IPS-18c (cell line): ENCODE measurements around the gene DTD1.
"Not testable (repeated sequence)": the region's sequence is repeated elsewhere in the genome, so short reads cannot be mapped to it uniquely, and the experiment has no call there.

Experiments
- H3K4me3 ChIP-seq: 2 replicates; pipeline ENCODE4 v1.7.0; 2013; ENCODE audit warnings: low read depth, mild to moderate bottlenecking, low read length, moderate library complexity; ENCODE audit not compliant: insufficient read depth
- H3K9me3 ChIP-seq: one replicate; pipeline ENCODE4 v1.6.1; 2013; ENCODE audit warnings: mild to moderate bottlenecking, low read length, moderate library complexity; ENCODE audit not compliant: control insufficient read depth, insufficient read depth

DTD1 gene

GRCh38 chr20:18743665-18744440 lies 156.0 kb downstream of the DTD1 start:
- no peak overlapping the region for H3K4me3 ChIP-seq
- H3K9me3 ChIP-seq = no peaks in the 10 kb centered on the region

GRCh38 chr20:18747090-18747489 lies 159.2 kb downstream of the DTD1 start:
- Histone ChIP-seq H3K9me3 (no peaks in the 10 kb centered on the region), H3K4me3 (no peak overlapping the region)

GRCh38 chr20:18748987-18749386 lies 161.1 kb downstream of the DTD1 start:
- H3K9me3 ChIP-seq = no peaks in the 10 kb centered on the region
- H3K4me3 ChIP-seq = no peak overlapping the region

- no peak overlapping the region for H3K4me3 ChIP-seq
- H3K9me3 ChIP-seq = no peaks in the 10 kb centered on the region
These were observed 161.7 kb downstream of the DTD1 start for GRCh38 chr20:18749528-18749927.

GRCh38 chr20:18750735-18751134 lies 162.9 kb downstream of the DTD1 start:
- H3K9me3 ChIP-seq = no peaks in the 10 kb centered on the region

GRCh38 chr20:18754030-18754652 lies 166.3 kb downstream of the DTD1 start:
- Histone ChIP-seq H3K4me3 (no peak overlapping the region), H3K9me3 (no peaks in the 10 kb centered on the region)

More at GRCh38 chr20:18750735-18751134, 162.9 kb downstream of the DTD1 start:
- no peak overlapping the region for H3K4me3 ChIP-seq

GRCh38 chr20:18754653-18755045 lies 166.8 kb downstream of the DTD1 start:
- H3K9me3 ChIP-seq = no peaks in the 10 kb centered on the region

GRCh38 chr20:18760852-18761251 lies 173.0 kb downstream of the DTD1 start:
- H3K4me3 ChIP-seq, H3K9me3 ChIP-seq: not testable (repeated sequence)

More at GRCh38 chr20:18754653-18755045, 166.8 kb downstream of the DTD1 start:
- H3K4me3 ChIP-seq = no peak overlapping the region

GRCh38 chr20:18767676-18768075 lies 179.8 kb downstream of the DTD1 start:
- Histone ChIP-seq H3K9me3 (no peaks in the 10 kb centered on the region), H3K4me3 (no peak overlapping the region)

GRCh38 chr20:18773566-18773965 lies 185.7 kb downstream of the DTD1 start:
- Histone ChIP-seq H3K4me3 (no peak overlapping the region), H3K9me3 (no peaks in the 10 kb centered on the region)

GRCh38 chr20:18774207-18774606 lies 186.4 kb downstream of the DTD1 start:
- Histone ChIP-seq H3K9me3 (no peaks in the 10 kb centered on the region), H3K4me3 (no peak overlapping the region)

GRCh38 chr20:18775633-18776032 lies 187.8 kb downstream of the DTD1 start:
- no peak overlapping the region for H3K4me3 ChIP-seq
- H3K9me3 ChIP-seq = no peaks in the 10 kb centered on the region

- no peak overlapping the region for H3K4me3 ChIP-seq
- no peaks in the 10 kb centered on the region for H3K9me3 ChIP-seq
These were observed 191.0 kb downstream of the DTD1 start for GRCh38 chr20:18778690-18779392.

- H3K4me3 ChIP-seq = no peak overlapping the region
- H3K9me3 ChIP-seq = no peaks in the 10 kb centered on the region
These were observed 192.7 kb downstream of the DTD1 start for GRCh38 chr20:18780385-18781130.

- H3K4me3 ChIP-seq = no peak overlapping the region
These were observed 193.7 kb downstream of the DTD1 start for GRCh38 chr20:18781509-18781908.

GRCh38 chr20:18783385-18783959 lies 195.6 kb downstream of the DTD1 start:
- no peak overlapping the region for H3K4me3 ChIP-seq
- H3K9me3 ChIP-seq = no peaks in the 10 kb centered on the region

More at GRCh38 chr20:18781509-18781908, 193.7 kb downstream of the DTD1 start:
- no peaks in the 10 kb centered on the region for H3K9me3 ChIP-seq

- not testable (repeated sequence) for H3K4me3 ChIP-seq, H3K9me3 ChIP-seq
These were observed 199.2 kb downstream of the DTD1 start for GRCh38 chr20:18787046-18787445.
